Stimulated activated CD8-positive, alpha-beta memory T cell treated with anti-CD3 and anti-CD28 coated beads, Interleukin-4, amount 100 ng/mL, for 48 hours (primary cell): ENCODE measurements around the gene NCKAP5L.
"Not testable (repeated sequence)": the region's sequence is repeated elsewhere in the genome, so short reads cannot be mapped to it uniquely, and the experiment has no call there.

Experiments used
- DNase-seq: peaks from one replicate; pipeline ENCODE4 v3.0.0-alpha.2; 2020

NCKAP5L gene

GRCh38 chr12:49828133-49829091 lies at the start of gene NCKAP5L:
Gene NCKAP5L (minus strand): TSS chr12:49828413. CDS start chr12:49804044, 24,369 bp downstream.
- peak; percentile 96 for DNase-seq

- no peak for DNase-seq
These were observed 48.9 kb upstream of the NCKAP5L start for GRCh38 chr12:49877066-49877465.

- no peak for DNase-seq
These were observed 47.9 kb upstream of the NCKAP5L start for GRCh38 chr12:49876070-49876469.

- no peak for DNase-seq
These were observed 47.0 kb upstream of the NCKAP5L start for GRCh38 chr12:49875115-49875720.

GRCh38 chr12:49874142-49874897 lies 46.1 kb upstream of the NCKAP5L start:
- no peak for DNase-seq

- DNase-seq, result no peak
These were observed 45.2 kb upstream of the NCKAP5L start for GRCh38 chr12:49873361-49873934.

GRCh38 chr12:49872781-49873181 lies 44.6 kb upstream of the NCKAP5L start:
- no peak for DNase-seq

GRCh38 chr12:49872381-49872780 lies 44.2 kb upstream of the NCKAP5L start:
- DNase-seq, result no peak

GRCh38 chr12:49871811-49872251 lies 43.6 kb upstream of the NCKAP5L start:
- DNase-seq, result not testable (repeated sequence)

- no peak for DNase-seq
These were observed 43.0 kb upstream of the NCKAP5L start for GRCh38 chr12:49871263-49871561.

- no peak for DNase-seq
These were observed 42.5 kb upstream of the NCKAP5L start for GRCh38 chr12:49870501-49871262.

GRCh38 chr12:49869816-49870500 lies 41.7 kb upstream of the NCKAP5L start:
- no peak for DNase-seq

GRCh38 chr12:49868952-49869815 lies 41.0 kb upstream of the NCKAP5L start:
- DNase-seq, result no peak

GRCh38 chr12:49868449-49868848 lies 40.2 kb upstream of the NCKAP5L start:
- no peak for DNase-seq

- no peak for DNase-seq
These were observed 39.5 kb upstream of the NCKAP5L start for GRCh38 chr12:49867570-49868341.

GRCh38 chr12:49866859-49867569 lies 38.8 kb upstream of the NCKAP5L start:
- peak; percentile 89 for DNase-seq

GRCh38 chr12:49865782-49866135 lies 37.5 kb upstream of the NCKAP5L start:
- no peak for DNase-seq

GRCh38 chr12:49865109-49865781 lies 37.0 kb upstream of the NCKAP5L start:
- no peak for DNase-seq

GRCh38 chr12:49864798-49865090 lies 36.5 kb upstream of the NCKAP5L start:
- no peak for DNase-seq
